SIG-M5 treated with dmso at 0.1 percent for 504 hours (cell line): ENCODE data around the gene PCSK4.
"Not testable (repeated sequence)": the region's sequence is repeated elsewhere in the genome, so short reads cannot be mapped to it uniquely, and the experiment has no call there.

Source experiments
- DNase-seq: peaks from one replicate; lab custom pipeline; 2025; ENCODE audit not compliant: unreplicated experiment; lab: John Stamatoyannopoulos, UW

PCSK4 gene

GRCh38 chr19:1441677-1442438, 48.3 kb downstream of the PCSK4 start:
- no peak for DNase-seq

GRCh38 chr19:1441022-1441426, 49.1 kb downstream of the PCSK4 start:
- DNase-seq = no peak

GRCh38 chr19:1440418-1440801, 49.7 kb downstream of the PCSK4 start:
- DNase-seq = no peak

GRCh38 chr19:1439525-1440417, 50.4 kb downstream of the PCSK4 start:
- not testable (repeated sequence) for DNase-seq

- no peak for DNase-seq
These were observed 51.2 kb downstream of the PCSK4 start for GRCh38 chr19:1438933-1439354.

GRCh38 chr19:1438035-1438932, 51.9 kb downstream of the PCSK4 start, which contains the start of gene RPS15:
Gene RPS15 (plus strand): TSS chr19:1438396. CDS start chr19:1438426, 30 bp downstream.
- DNase-seq = peak; percentile 83

- DNase-seq = no peak
These were observed 52.5 kb downstream of the PCSK4 start for GRCh38 chr19:1437609-1438008.

- DNase-seq = no peak
These were observed 54.7 kb downstream of the PCSK4 start for GRCh38 chr19:1435378-1435989.

GRCh38 chr19:1434577-1435060, 55.5 kb downstream of the PCSK4 start:
- no peak for DNase-seq

GRCh38 chr19:1434040-1434366, 56.1 kb downstream of the PCSK4 start:
- no peak for DNase-seq

- DNase-seq = no peak
These were observed 56.8 kb downstream of the PCSK4 start for GRCh38 chr19:1433119-1434039.

GRCh38 chr19:1432507-1432887, 57.7 kb downstream of the PCSK4 start:
- DNase-seq = no peak

GRCh38 chr19:1431759-1432506, 58.2 kb downstream of the PCSK4 start:
- no peak for DNase-seq
